H7 (cell line): Measurements from ENCODE around the gene INVS. TPM values are rescaled to one million over a fixed set of nuclear protein-coding genes. Genes with fewer than 3 reads are reported as not detected.

Experiments used
- DNase-seq: peaks from one replicate; pipeline ENCODE4 v3.0.0; 2012
- H3K27me3 ChIP-seq: 2 replicates; pipeline ENCODE4 v1.6.0; 2011; ENCODE audit warnings: mild to moderate bottlenecking, low read length; ENCODE audit not compliant: control insufficient read depth, insufficient read depth
- H3K36me3 ChIP-seq: replicated peaks from 2 replicates; pipeline ENCODE4 v1.5.1; 2011; ENCODE audit warnings: low read length; ENCODE audit not compliant: control insufficient read depth, insufficient read depth
- H3K4me3 ChIP-seq: 2 replicates; pipeline ENCODE4 v1.5.1; 2011; ENCODE audit warnings: low read depth, mild to moderate bottlenecking, control low read depth, low read length, moderate library complexity; ENCODE audit not compliant: insufficient read depth
- total RNA-seq: library from RNA; depleted of rRNA; stranded (reverse); fragments of >200 nt; shearing (Covaris generic); gene quantifications from 2 replicates; pipeline ENCODE4 v1.2.3, GENCODE V29; 2014; rRNA removed

The INVS gene
- total RNA-seq, 1 experiment from 2014 or later = 9.4 TPM

GRCh38 chr9:100350188-100350587 is 251.1 kb downstream of the INVS start:
- peaks cover 7% of the 10 kb centered on the region for H3K36me3 ChIP-seq
- no peak overlapping the region for H3K4me3 ChIP-seq
- H3K27me3 ChIP-seq = no peaks in the 10 kb centered on the region
- no peak for DNase-seq

Other genes starting within 250 kb of the INVS start
- gene STX17, start 192.6 kb upstream of the INVS start, total RNA-seq = 9.3 and 14.8 TPM in 2 replicates
- 14.8 and 16.3 TPM in 2 replicates for gene ERP44, start 243 bp upstream of the INVS start, total RNA-seq